Esophagus squamous epithelium (tissue), 4 donors: ENCODE data around the gene CSMD2.

Experiments
- CTCF ChIP-seq, 6 experiments: fragments of 450-650 bp in 4 of 6; fragments of 200-600 bp in 2 of 6; sonication (generic) in 2 of 6; IDR thresholded peaks; one replicate each; pipeline ENCODE4 v1.5.1; 2016 to 2019; ENCODE audit warnings: antibody characterized with exemption in 6 of 6, mild to moderate bottlenecking in 4 of 6, moderate library complexity in 4 of 6
- POLR2A ChIP-seq, 4 donors: fragments of 450-650 bp; IDR thresholded peaks; one replicate each; pipeline ENCODE4 v1.6.1; 2017; ENCODE audit warnings: antibody characterized with exemption in 4 of 4, mild to moderate bottlenecking in 4 of 4, moderate library complexity in 3 of 4

- TF ChIP-seq CTCF (IDR thresholded peaks at IDR 0.05), result no peak
- no peak for TF ChIP-seq POLR2A (IDR thresholded peaks at IDR 0.05)
These were observed 207.2 kb downstream of the CSMD2 start for GRCh38 chr1:33957854-33958253.
